Effector CD4-positive, alpha-beta T cell (primary cell): ENCODE data around the gene NADK.

Source experiments
- DNase-seq: peaks from one replicate; pipeline ENCODE4 v3.0.0-alpha.2; 2020
- total RNA-seq: gene quantifications from one replicate; lab custom pipeline; 2026; lab: John Stamatoyannopoulos, UW

Gene NADK
- 50.8 reads per million, percentile 68 among the genes with 10 or more reads in this experiment for total RNA-seq

GRCh38 chr1:1777950-1778662 is at the start of gene NADK:
TSS of gene NADK (minus strand) at chr1:1778470. CDS start at chr1:1765406, 13,064 bp downstream.
- peak; percentile 67 for DNase-seq

- DNase-seq: no peak
These were observed 49.0 kb upstream of the NADK start for GRCh38 chr1:1827089-1827848.

GRCh38 chr1:1826356-1827088 is 48.3 kb upstream of the NADK start:
- no peak for DNase-seq

- no peak for DNase-seq
These were observed 46.9 kb upstream of the NADK start for GRCh38 chr1:1825217-1825616.

- DNase-seq: no peak
These were observed 41.5 kb upstream of the NADK start for GRCh38 chr1:1819762-1820161.

- no peak for DNase-seq
These were observed 39.0 kb upstream of the NADK start for GRCh38 chr1:1817221-1817620.

- DNase-seq: no peak
These were observed 37.5 kb upstream of the NADK start for GRCh38 chr1:1815606-1816281.

GRCh38 chr1:1809489-1809888 is 31.2 kb upstream of the NADK start:
- DNase-seq: no peak

- DNase-seq: no peak
These were observed 29.9 kb upstream of the NADK start for GRCh38 chr1:1808206-1808605.

- no peak for DNase-seq
These were observed 28.6 kb upstream of the NADK start for GRCh38 chr1:1806890-1807289.

- no peak for DNase-seq
These were observed 26.0 kb upstream of the NADK start for GRCh38 chr1:1804301-1804700.

- DNase-seq: no peak
These were observed 24.6 kb upstream of the NADK start for GRCh38 chr1:1802871-1803270.

- DNase-seq: no peak
These were observed 21.4 kb upstream of the NADK start for GRCh38 chr1:1799716-1800115.

GRCh38 chr1:1797731-1798341 is 19.6 kb upstream of the NADK start:
- no peak for DNase-seq

- no peak for DNase-seq
These were observed 18.2 kb upstream of the NADK start for GRCh38 chr1:1796466-1796865.

- no peak for DNase-seq
These were observed 16.7 kb upstream of the NADK start for GRCh38 chr1:1794999-1795398.

- DNase-seq: no peak
These were observed 15.4 kb upstream of the NADK start for GRCh38 chr1:1793481-1794244.

- DNase-seq: no peak
These were observed 10.6 kb upstream of the NADK start for GRCh38 chr1:1788646-1789431.

GRCh38 chr1:1788136-1788535 is 9.9 kb upstream of the NADK start:
- DNase-seq: no peak

GRCh38 chr1:1786836-1787605 is 8.8 kb upstream of the NADK start:
- no peak for DNase-seq
